ENCODE data around the gene MKRN2. TPM values are rescaled to one million over a fixed set of nuclear protein-coding genes. Genes with fewer than 3 reads are reported as not detected.

The MKRN2 gene
- total RNA-seq, 4 donors from 2014 or later = 18.5 to 35.6 (median 29.3) TPM

DNA sequence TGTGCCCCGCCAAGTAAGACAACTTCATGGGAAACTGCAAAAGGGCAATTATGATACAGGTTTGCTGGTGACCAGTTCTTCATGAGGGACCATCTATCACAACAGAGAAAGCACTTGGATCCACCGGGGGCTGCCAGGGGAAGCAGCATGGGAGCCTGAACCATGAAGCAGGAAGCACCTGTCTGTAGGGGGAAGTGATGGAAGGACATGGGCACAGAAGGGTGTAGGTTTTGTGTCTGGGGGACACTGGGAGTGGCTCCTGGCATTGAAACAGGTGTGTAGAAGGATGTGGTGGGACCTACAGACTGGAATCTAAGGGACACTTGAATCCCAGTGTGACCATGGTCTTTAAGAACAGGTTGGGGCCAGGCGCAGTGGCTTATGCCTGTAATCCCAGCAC lies 22.6 kb downstream of the MKRN2 start:
- peak in 1 of 2 donors; percentile 63 for DNase-seq (ENCODE audit: low spot score in 2 of 2)
- H3K4me3 ChIP-seq (ENCODE audit: low read depth, poor library complexity, severe bottlenecking) = no peak overlapping the region
- 89 to 93% methylated on average over 3 of the region's 3 CpGs for WGBS, 2 donors
- TF ChIP-seq POLR2A (IDR thresholded peaks at IDR 0.05) = no peak
- TF ChIP-seq, protein P1, sequence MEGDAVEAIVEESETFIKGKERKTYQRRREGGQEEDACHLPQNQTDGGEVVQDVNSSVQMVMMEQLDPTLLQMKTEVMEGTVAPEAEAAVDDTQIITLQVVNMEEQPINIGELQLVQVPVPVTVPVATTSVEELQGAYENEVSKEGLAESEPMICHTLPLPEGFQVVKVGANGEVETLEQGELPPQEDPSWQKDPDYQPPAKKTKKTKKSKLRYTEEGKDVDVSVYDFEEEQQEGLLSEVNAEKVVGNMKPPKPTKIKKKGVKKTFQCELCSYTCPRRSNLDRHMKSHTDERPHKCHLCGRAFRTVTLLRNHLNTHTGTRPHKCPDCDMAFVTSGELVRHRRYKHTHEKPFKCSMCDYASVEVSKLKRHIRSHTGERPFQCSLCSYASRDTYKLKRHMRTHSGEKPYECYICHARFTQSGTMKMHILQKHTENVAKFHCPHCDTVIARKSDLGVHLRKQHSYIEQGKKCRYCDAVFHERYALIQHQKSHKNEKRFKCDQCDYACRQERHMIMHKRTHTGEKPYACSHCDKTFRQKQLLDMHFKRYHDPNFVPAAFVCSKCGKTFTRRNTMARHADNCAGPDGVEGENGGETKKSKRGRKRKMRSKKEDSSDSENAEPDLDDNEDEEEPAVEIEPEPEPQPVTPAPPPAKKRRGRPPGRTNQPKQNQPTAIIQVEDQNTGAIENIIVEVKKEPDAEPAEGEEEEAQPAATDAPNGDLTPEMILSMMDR (IDR thresholded peaks at IDR 0.05) = no peak
- intact Hi-C loops (cut with DNase I; ENCODE audit: low total_unique reads) = no loop called here

DNA sequence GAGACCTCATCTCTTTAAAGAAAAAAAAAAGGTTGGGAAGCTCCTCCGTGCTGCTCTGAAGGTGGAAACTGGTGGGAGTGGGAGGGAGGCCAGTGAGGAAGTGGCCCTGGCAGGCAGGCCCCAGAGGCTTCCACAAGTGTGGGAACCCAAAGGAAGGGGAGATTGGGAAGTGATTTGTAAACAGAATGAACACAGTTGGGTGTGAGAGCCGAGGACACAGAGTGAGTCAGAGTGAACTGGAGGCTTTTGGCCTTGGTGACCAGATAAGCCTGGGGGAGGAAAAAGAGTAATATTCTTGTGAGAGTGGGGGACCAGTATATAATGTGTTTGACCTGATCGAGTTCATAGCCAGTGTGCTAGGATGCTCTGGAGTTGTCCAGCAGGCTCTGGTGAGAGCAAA lies 23.0 kb downstream of the MKRN2 start:
- peak in 1 of 2 donors; percentile 60 for DNase-seq (ENCODE audit: low spot score in 2 of 2)
- TF ChIP-seq, protein P1 (IDR thresholded peaks at IDR 0.05) = no peak
- TF ChIP-seq POLR2A (IDR thresholded peaks at IDR 0.05) = no peak
- no peak overlapping the region for H3K4me3 ChIP-seq (ENCODE audit: low read depth, poor library complexity, severe bottlenecking)
- intact Hi-C loops (cut with DNase I; ENCODE audit: low total_unique reads) = no loop called here
- 57 to 70% methylated on average over 3 of the region's 3 CpGs for WGBS, 2 donors

DNA sequence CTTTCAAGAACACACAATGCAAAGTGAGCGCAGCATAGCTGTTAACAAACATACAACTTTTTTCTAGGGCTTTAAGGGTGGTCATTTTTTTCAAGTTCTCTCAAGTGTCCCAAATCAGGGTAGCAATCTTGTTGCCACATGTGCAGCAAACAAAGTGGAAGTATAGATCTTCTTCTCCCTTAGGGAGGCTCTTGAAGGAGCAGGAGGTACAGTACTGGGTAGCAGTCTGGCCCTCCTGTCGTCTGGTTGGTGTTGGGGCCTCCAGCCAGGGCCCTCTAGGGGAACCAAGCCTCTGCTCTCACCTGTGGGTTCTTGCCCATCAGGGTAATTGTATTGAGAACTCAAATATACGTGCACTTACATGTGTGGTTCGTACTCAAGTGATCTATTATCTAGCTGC lies 25.8 kb downstream of the MKRN2 start:
- no peak for TF ChIP-seq POLR2A (IDR thresholded peaks at IDR 0.05)
- TF ChIP-seq, protein P1 (IDR thresholded peaks at IDR 0.05) = no peak
- no peak for DNase-seq (ENCODE audit: low spot score in 2 of 2)
- intact Hi-C loops (cut with DNase I; ENCODE audit: low total_unique reads) = no loop called here
- 78 to 84% methylated on average over 4 of the region's 4 CpGs for WGBS, 2 donors
- H3K4me3 ChIP-seq (ENCODE audit: low read depth, poor library complexity, severe bottlenecking) = no peak overlapping the region

DNA sequence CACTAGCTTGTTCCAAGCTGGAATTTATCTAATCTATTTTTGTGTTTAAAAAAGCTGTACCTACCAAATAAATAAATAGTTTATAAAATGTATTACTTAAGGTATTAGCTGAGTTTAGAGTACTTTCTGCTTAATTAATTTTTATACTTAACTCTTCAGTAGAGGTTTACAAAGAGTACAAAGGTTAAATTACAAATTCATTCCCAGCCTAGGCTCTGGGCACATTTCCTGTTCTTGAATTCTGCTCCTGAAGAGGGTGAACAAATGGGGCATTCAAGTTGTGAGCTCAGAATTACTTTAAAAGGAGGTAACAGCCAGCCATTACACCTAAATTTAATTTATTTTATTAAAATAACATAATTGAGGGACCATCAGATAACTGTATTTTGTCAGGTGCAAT lies 26.4 kb downstream of the MKRN2 start:
- DNase-seq (ENCODE audit: low spot score in 2 of 2) = no peak
- intact Hi-C loops (cut with DNase I; ENCODE audit: low total_unique reads) = no loop called here

DNA sequence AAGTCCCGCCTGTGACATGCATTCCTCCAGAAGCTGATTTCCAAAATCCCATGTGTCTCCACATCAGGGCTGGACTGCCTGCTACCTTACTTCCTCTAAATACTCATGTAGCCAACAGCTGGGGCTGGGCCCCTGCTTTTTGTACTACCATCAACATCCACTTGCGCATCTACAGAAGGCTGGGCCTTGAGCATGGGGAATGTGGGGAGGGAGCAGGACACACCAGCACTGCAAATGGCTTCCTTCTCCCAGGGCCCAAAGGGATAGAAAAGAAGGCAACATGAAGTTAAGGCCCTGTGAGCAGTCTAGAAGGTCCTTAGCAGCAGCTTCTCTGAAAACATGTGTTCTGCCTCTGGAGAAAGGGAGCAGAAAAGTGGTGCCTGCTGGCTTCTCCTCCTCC lies 27.2 kb downstream of the MKRN2 start:
- no peak overlapping the region for H3K4me3 ChIP-seq (ENCODE audit: low read depth, poor library complexity, severe bottlenecking)
- 69 to 92% methylated on average over 2 of the region's 2 CpGs for WGBS, 2 donors
- TF ChIP-seq, protein P1 (IDR thresholded peaks at IDR 0.05) = no peak
- no peak for TF ChIP-seq POLR2A (IDR thresholded peaks at IDR 0.05)
- intact Hi-C loops (cut with DNase I; ENCODE audit: low total_unique reads) = no loop called here
- no peak for DNase-seq (ENCODE audit: low spot score in 2 of 2)

More for the DNA sequence above, 26.4 kb downstream of the MKRN2 start:
- H3K4me3 ChIP-seq (ENCODE audit: low read depth, poor library complexity, severe bottlenecking) = no peak overlapping the region
- TF ChIP-seq, protein P1 (IDR thresholded peaks at IDR 0.05) = no peak
- no peak for TF ChIP-seq POLR2A (IDR thresholded peaks at IDR 0.05)

DNA sequence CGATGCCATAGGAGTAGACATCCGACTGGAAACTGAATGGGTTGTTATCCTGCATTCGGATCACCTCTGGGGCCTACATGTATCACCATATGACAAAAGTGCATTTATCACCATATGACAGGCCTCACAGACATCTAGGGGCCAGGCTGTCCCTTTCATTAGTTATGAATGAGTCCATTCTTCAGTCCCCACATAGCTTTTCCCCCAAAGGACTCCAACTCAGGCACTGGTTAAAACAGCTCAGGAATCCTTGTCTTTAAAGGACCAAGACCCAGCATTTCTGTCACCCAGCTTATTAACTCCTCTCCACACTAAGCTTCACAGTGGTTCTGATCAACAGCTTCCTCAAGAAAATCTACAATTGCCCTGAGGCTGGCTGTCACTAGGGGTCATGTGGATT lies 28.3 kb downstream of the MKRN2 start:
- intact Hi-C loops (cut with DNase I; ENCODE audit: low total_unique reads) = no loop called here
- 81 to 93% methylated on average over 3 of the region's 3 CpGs for WGBS, 2 donors
- TF ChIP-seq, protein P1 (IDR thresholded peaks at IDR 0.05) = no peak
- TF ChIP-seq POLR2A (IDR thresholded peaks at IDR 0.05) = no peak
- DNase-seq (ENCODE audit: low spot score in 2 of 2) = no peak
- H3K4me3 ChIP-seq (ENCODE audit: low read depth, poor library complexity, severe bottlenecking) = no peak overlapping the region

All from lower leg skin (tissue), 4 donors.